Measurements from ENCODE around the gene CAB39L. TPM values are rescaled to one million over a fixed set of nuclear protein-coding genes. Genes with fewer than 3 reads are reported as not detected.
A peak's percentile ranks its signal among the peaks of the same experiment; 100 is the strongest.

The CAB39L gene
- total and polyA plus RNA-seq, 5 donors, result 15.4 to 31.7 (median 27.1) TPM

GRCh38 chr13:49456156-49456555 is 12.3 kb upstream of the CAB39L start:
- intact Hi-C loops (cut with DNase I), result loop anchor here in 1 of 4 donors (10.0 kb wide), 1 partner anchor 129 kb away; the partner anchor contains the start of gene RCBTB1

GRCh38 chr13:49455007-49455398 is 11.1 kb upstream of the CAB39L start:
- no peaks in the 10 kb centered on the region for H3K27me3 ChIP-seq (ENCODE audit: control insufficient read depth, insufficient read depth)
- no peaks in the 10 kb centered on the region for H3K4me1 ChIP-seq (ENCODE audit: control insufficient read depth, insufficient read depth, low read length)
- no peaks in the 10 kb centered on the region for H3K9me3 ChIP-seq (ENCODE audit: control insufficient read depth, low read length)
- H3K4me3 ChIP-seq (ENCODE audit: low read length), result no peak overlapping the region
- ATAC-seq, result no peak
- H3K27ac ChIP-seq (ENCODE audit: low read length), result no peak overlapping the region
- intact Hi-C loops (cut with DNase I), result loop anchor here in 1 of 4 donors (10.0 kb wide), 1 partner anchor 130 kb away; the partner anchor contains the start of gene RCBTB1
- DNase-seq, result no peak

More at GRCh38 chr13:49456156-49456555, 12.3 kb upstream of the CAB39L start:
- no peak for ATAC-seq
- no peaks in the 10 kb centered on the region for H3K27me3 ChIP-seq (ENCODE audit: control insufficient read depth, insufficient read depth)
- no peak for DNase-seq
- H3K9me3 ChIP-seq (ENCODE audit: control insufficient read depth, low read length), result no peaks in the 10 kb centered on the region
- no peak overlapping the region for H3K27ac ChIP-seq (ENCODE audit: low read length)
- H3K4me1 ChIP-seq (ENCODE audit: control insufficient read depth, insufficient read depth, low read length), result no peaks in the 10 kb centered on the region
- no peak overlapping the region for H3K4me3 ChIP-seq (ENCODE audit: low read length)
- WGBS, result 94% methylated on average over 1 of the region's 1 CpG

- DNase-seq, result no peak
- WGBS, result 75% methylated on average over 4 of the region's 4 CpGs
- Histone ChIP-seq H3K9me3 (ENCODE audit: control insufficient read depth, low read length) (no peaks in the 10 kb centered on the region), H3K4me1 (ENCODE audit: control insufficient read depth, insufficient read depth, low read length) (no peaks in the 10 kb centered on the region), H3K4me3 (ENCODE audit: low read length) (no peak overlapping the region), H3K27me3 (ENCODE audit: control insufficient read depth, insufficient read depth) (no peaks in the 10 kb centered on the region), H3K27ac (ENCODE audit: low read length) (no peak overlapping the region)
- no peak for ATAC-seq
- intact Hi-C loops (cut with DNase I), result loop anchor here in 1 of 4 donors (10.0 kb wide), 1 partner anchor 130 kb away; the partner anchor contains the start of gene RCBTB1
These were observed 10.6 kb upstream of the CAB39L start for GRCh38 chr13:49454388-49455006.

GRCh38 chr13:49453465-49453864 is 9.6 kb upstream of the CAB39L start:
- 97% methylated on average over 7 of the region's 7 CpGs for WGBS
- Histone ChIP-seq H3K4me1 (ENCODE audit: control insufficient read depth, insufficient read depth, low read length) (no peaks in the 10 kb centered on the region), H3K27me3 (ENCODE audit: control insufficient read depth, insufficient read depth) (no peaks in the 10 kb centered on the region), H3K4me3 (ENCODE audit: low read length) (no peak overlapping the region), H3K27ac (ENCODE audit: low read length) (no peak overlapping the region), H3K9me3 (ENCODE audit: control insufficient read depth, low read length) (no peaks in the 10 kb centered on the region)
- ATAC-seq (no peak), DNase-seq (no peak)
- intact Hi-C loops (cut with DNase I), result loop anchor here in 1 of 4 donors (10.0 kb wide), 1 partner anchor 131 kb away; the partner anchor contains the start of gene RCBTB1

- H3K27ac ChIP-seq (ENCODE audit: low read length), result no peak overlapping the region
- ATAC-seq, result no peak
- no peaks in the 10 kb centered on the region for H3K4me1 ChIP-seq (ENCODE audit: control insufficient read depth, insufficient read depth, low read length)
- no peaks in the 10 kb centered on the region for H3K27me3 ChIP-seq (ENCODE audit: control insufficient read depth, insufficient read depth)
- no peaks in the 10 kb centered on the region for H3K9me3 ChIP-seq (ENCODE audit: control insufficient read depth, low read length)
- H3K4me3 ChIP-seq (ENCODE audit: low read length), result no peak overlapping the region
- no peak for DNase-seq
- intact Hi-C loops (cut with DNase I), result loop anchor here in 1 of 4 donors (10.0 kb wide), 1 partner anchor 132 kb away; the partner anchor contains the start of gene RCBTB1
- WGBS, result 96% methylated on average over 8 of the region's 8 CpGs
These were observed 9.0 kb upstream of the CAB39L start for GRCh38 chr13:49452725-49453457.

- DNase-seq, result no peak
- no peaks in the 10 kb centered on the region for H3K27me3 ChIP-seq (ENCODE audit: control insufficient read depth, insufficient read depth)
- no peaks in the 10 kb centered on the region for H3K4me1 ChIP-seq (ENCODE audit: control insufficient read depth, insufficient read depth, low read length)
- H3K9me3 ChIP-seq (ENCODE audit: control insufficient read depth, low read length), result no peaks in the 10 kb centered on the region
- no peak for ATAC-seq
- no peak overlapping the region for H3K27ac ChIP-seq (ENCODE audit: low read length)
- no peak overlapping the region for H3K4me3 ChIP-seq (ENCODE audit: low read length)
- intact Hi-C loops (cut with DNase I), result loop anchor here in 1 of 4 donors (10.0 kb wide), 1 partner anchor 135 kb away; the partner anchor contains the start of gene RCBTB1
- WGBS, result 80% methylated on average over 3 of the region's 3 CpGs
These were observed 6.4 kb upstream of the CAB39L start for GRCh38 chr13:49450105-49450819.

GRCh38 chr13:49448753-49449152 is 4.9 kb upstream of the CAB39L start:
- H3K27me3 ChIP-seq (ENCODE audit: control insufficient read depth, insufficient read depth), result no peaks in the 10 kb centered on the region
- ATAC-seq (no peak), DNase-seq (no peak)
- no peak overlapping the region for H3K27ac ChIP-seq (ENCODE audit: low read length)
- 92% methylated on average over 2 of the region's 2 CpGs for WGBS
- no peaks in the 10 kb centered on the region for H3K9me3 ChIP-seq (ENCODE audit: control insufficient read depth, low read length)
- no peaks in the 10 kb centered on the region for H3K4me1 ChIP-seq (ENCODE audit: control insufficient read depth, insufficient read depth, low read length)
- intact Hi-C loops (cut with DNase I), result loop anchor here in 1 of 4 donors (10.0 kb wide), 1 partner anchor 156 kb away; no protein-coding TSS in a partner anchor
- H3K4me3 ChIP-seq (ENCODE audit: low read length), result no peak overlapping the region

GRCh38 chr13:49446473-49446872 is 2.6 kb upstream of the CAB39L start:
- Histone ChIP-seq H3K27ac (ENCODE audit: low read length) (no peak overlapping the region), H3K9me3 (ENCODE audit: control insufficient read depth, low read length) (no peaks in the 10 kb centered on the region), H3K4me3 (ENCODE audit: low read length) (no peak overlapping the region), H3K4me1 (ENCODE audit: control insufficient read depth, insufficient read depth, low read length) (no peaks in the 10 kb centered on the region), H3K27me3 (ENCODE audit: control insufficient read depth, insufficient read depth) (no peaks in the 10 kb centered on the region)
- no peak for ATAC-seq
- intact Hi-C loops (cut with DNase I), result loop anchor here in 1 of 4 donors (10.0 kb wide), 1 partner anchor 158 kb away; no protein-coding TSS in a partner anchor
- no peak for DNase-seq

- 1% methylated on average over 29 of the region's 29 CpGs for WGBS
- Histone ChIP-seq H3K9me3 (ENCODE audit: control insufficient read depth, low read length) (no peaks in the 10 kb centered on the region), H3K4me3 (ENCODE audit: low read length) (peak overlapping the region; percentile 69), H3K27me3 (ENCODE audit: control insufficient read depth, insufficient read depth) (no peaks in the 10 kb centered on the region), H3K27ac (ENCODE audit: low read length) (peak overlapping the region; percentile 90), H3K4me1 (ENCODE audit: control insufficient read depth, insufficient read depth, low read length) (no peaks in the 10 kb centered on the region)
- intact Hi-C loops (cut with DNase I), result loop anchor here in 1 of 4 donors (10.0 kb wide), 1 partner anchor 160 kb away; no protein-coding TSS in a partner anchor
- ATAC-seq, result peak; percentile 30 to 31
- DNase-seq, result no peak
These were observed 896 bp upstream of the CAB39L start for GRCh38 chr13:49444524-49445395.

GRCh38 chr13:49443357-49443703 is 534 bp downstream of the CAB39L start:
- ATAC-seq (peak in 1 of 2 donors; percentile 8), DNase-seq (no peak)
- intact Hi-C loops (cut with DNase I), result loop anchor here in 1 of 4 donors (10.0 kb wide), 1 partner anchor 161 kb away; no protein-coding TSS in a partner anchor
- Histone ChIP-seq H3K4me3 (ENCODE audit: low read length) (peak overlapping the region; percentile 58), H3K9me3 (ENCODE audit: control insufficient read depth, low read length) (no peaks in the 10 kb centered on the region), H3K27ac (ENCODE audit: low read length) (peak overlapping the region; percentile 91), H3K27me3 (ENCODE audit: control insufficient read depth, insufficient read depth) (no peaks in the 10 kb centered on the region), H3K4me1 (ENCODE audit: control insufficient read depth, insufficient read depth, low read length) (no peaks in the 10 kb centered on the region)
- WGBS, result 7% methylated on average over 10 of the region's 10 CpGs
